ENCODE measurements around the gene GLDN. TPM values are rescaled to one million over a fixed set of nuclear protein-coding genes. Genes with fewer than 3 reads are reported as not detected.

Gene GLDN
- total RNA-seq, 1 donor from 2014 or later = 0.34 TPM

Other genes with a start within 250 kb of the GLDN start
- 0.98 and 1.8 TPM in 2 replicates for gene TNFAIP8L3, start 246.7 kb upstream of the GLDN start, total RNA-seq
- 1.5 and 2.3 TPM in 2 replicates for gene CYP19A1, start 3.1 kb upstream of the GLDN start, total RNA-seq